Suprapubic skin (tissue), 3 donors: ENCODE data around the gene RHOF.

Experiments used
- POLR2A ChIP-seq, 2 donors: fragments of 450-650 bp; IDR thresholded peaks; one replicate each; pipeline ENCODE4 v1.6.1; 2017; ENCODE audit warnings: antibody characterized with exemption in 2 of 2, mild to moderate bottlenecking in 2 of 2, moderate library complexity in 2 of 2
- TF ChIP-seq, protein P1 (sequence below), 2 donors: fragments of 200-600 bp in 1 of 2; fragments of 450-650 bp in 1 of 2; sonication (generic) in 1 of 2; IDR thresholded peaks; one replicate each; pipeline ENCODE4 v1.5.1; 2016 to 2019; ENCODE audit warnings: antibody characterized with exemption in 2 of 2, mild to moderate bottlenecking in 1 of 2, moderate library complexity in 1 of 2

DNA sequence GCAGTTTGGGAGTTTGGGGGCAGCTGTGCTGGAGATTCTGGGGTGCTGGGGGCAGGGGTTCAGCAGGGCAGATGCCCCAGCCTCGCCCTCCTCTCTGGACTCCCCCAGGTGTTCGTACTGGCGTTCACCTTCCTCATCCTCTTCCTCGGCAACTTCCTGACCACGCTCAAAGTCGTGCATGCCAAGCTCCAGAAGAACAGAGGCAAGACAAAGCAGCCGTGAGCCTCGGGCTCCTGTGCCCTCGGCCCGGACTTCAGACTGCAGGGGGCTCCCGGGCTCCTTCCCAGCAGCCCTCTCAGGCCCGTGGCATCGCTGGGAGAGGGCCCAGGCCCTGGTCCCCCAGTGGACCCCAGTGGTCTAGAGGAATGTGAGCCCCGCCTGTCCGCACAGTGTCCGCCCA lies 18.0 kb downstream of the RHOF start:
- TF ChIP-seq, protein P1, sequence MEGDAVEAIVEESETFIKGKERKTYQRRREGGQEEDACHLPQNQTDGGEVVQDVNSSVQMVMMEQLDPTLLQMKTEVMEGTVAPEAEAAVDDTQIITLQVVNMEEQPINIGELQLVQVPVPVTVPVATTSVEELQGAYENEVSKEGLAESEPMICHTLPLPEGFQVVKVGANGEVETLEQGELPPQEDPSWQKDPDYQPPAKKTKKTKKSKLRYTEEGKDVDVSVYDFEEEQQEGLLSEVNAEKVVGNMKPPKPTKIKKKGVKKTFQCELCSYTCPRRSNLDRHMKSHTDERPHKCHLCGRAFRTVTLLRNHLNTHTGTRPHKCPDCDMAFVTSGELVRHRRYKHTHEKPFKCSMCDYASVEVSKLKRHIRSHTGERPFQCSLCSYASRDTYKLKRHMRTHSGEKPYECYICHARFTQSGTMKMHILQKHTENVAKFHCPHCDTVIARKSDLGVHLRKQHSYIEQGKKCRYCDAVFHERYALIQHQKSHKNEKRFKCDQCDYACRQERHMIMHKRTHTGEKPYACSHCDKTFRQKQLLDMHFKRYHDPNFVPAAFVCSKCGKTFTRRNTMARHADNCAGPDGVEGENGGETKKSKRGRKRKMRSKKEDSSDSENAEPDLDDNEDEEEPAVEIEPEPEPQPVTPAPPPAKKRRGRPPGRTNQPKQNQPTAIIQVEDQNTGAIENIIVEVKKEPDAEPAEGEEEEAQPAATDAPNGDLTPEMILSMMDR (IDR thresholded peaks at IDR 0.05), result no peak
- no peak for TF ChIP-seq POLR2A (IDR thresholded peaks at IDR 0.05)
